ENCODE data around the gene ZFPL1.

Gene ZFPL1

GRCh38 chr11:65112546-65113360 is 28.7 kb downstream of the ZFPL1 start:
- peak; percentile 99 for TF ChIP-seq CTCF (conservative IDR thresholded peaks at IDR 0.05)
- TF ChIP-seq ZFX (IDR thresholded peaks at IDR 0.05): no peak
- H3K27ac ChIP-seq: peak overlapping the region; percentile 96

- TF ChIP-seq CTCF (conservative IDR thresholded peaks at IDR 0.05): no peak
- TF ChIP-seq ZFX (IDR thresholded peaks at IDR 0.05): no peak
- peak overlapping the region; percentile 96; the same call in 1 of the 2 replicates for H3K27ac ChIP-seq
Measured at GRCh38 chr11:65113361-65113756, 29.3 kb downstream of the ZFPL1 start.

- TF ChIP-seq CTCF (conservative IDR thresholded peaks at IDR 0.05) (no peak), ZFX (IDR thresholded peaks at IDR 0.05) (no peak)
- no peak overlapping the region for H3K27ac ChIP-seq
Measured at GRCh38 chr11:65113839-65114238, 29.8 kb downstream of the ZFPL1 start.

- TF ChIP-seq ZFX (IDR thresholded peaks at IDR 0.05) (no peak), CTCF (conservative IDR thresholded peaks at IDR 0.05) (no peak)
- peak overlapping the region; percentile 98; the same call in 1 of the 2 replicates for H3K27ac ChIP-seq
Measured at GRCh38 chr11:65114538-65115171, 30.6 kb downstream of the ZFPL1 start.

- peak overlapping the region; percentile 98 for H3K27ac ChIP-seq
- TF ChIP-seq CTCF (conservative IDR thresholded peaks at IDR 0.05) (no peak), ZFX (IDR thresholded peaks at IDR 0.05) (no peak)
Measured at GRCh38 chr11:65115361-65116082, 31.5 kb downstream of the ZFPL1 start.

- TF ChIP-seq ZFX (IDR thresholded peaks at IDR 0.05): no peak
- no peak for TF ChIP-seq CTCF (conservative IDR thresholded peaks at IDR 0.05)
- peak overlapping the region; percentile 98 for H3K27ac ChIP-seq
Measured at GRCh38 chr11:65116370-65117205, 32.6 kb downstream of the ZFPL1 start.

All from C4-2B (cell line).